Mesenteric fat pad (tissue), 1 donor: ENCODE data around the gene KIF1B. TPM values are rescaled to one million over a fixed set of nuclear protein-coding genes. Genes with fewer than 3 reads are reported as not detected.

Experiments used
- DNase-seq: peaks from one replicate; pipeline ENCODE4 v3.0.0-alpha.2; 2020; ENCODE audit warnings: low spot score
- total RNA-seq: library from RNA; stranded (reverse); fragmentation: NEBNext Ultra II Directional; extraction: Animal tissue kit (Norgen Biotek cat#: 25700); gene quantifications from one replicate; pipeline ENCODE4 v1.2.1, GENCODE V29; 2021
- donor health status: DM: yes; HTN: yes; CAD: no.

KIF1B gene
- total RNA-seq, 1 donor from 2014 or later: 59.3 TPM

DNA sequence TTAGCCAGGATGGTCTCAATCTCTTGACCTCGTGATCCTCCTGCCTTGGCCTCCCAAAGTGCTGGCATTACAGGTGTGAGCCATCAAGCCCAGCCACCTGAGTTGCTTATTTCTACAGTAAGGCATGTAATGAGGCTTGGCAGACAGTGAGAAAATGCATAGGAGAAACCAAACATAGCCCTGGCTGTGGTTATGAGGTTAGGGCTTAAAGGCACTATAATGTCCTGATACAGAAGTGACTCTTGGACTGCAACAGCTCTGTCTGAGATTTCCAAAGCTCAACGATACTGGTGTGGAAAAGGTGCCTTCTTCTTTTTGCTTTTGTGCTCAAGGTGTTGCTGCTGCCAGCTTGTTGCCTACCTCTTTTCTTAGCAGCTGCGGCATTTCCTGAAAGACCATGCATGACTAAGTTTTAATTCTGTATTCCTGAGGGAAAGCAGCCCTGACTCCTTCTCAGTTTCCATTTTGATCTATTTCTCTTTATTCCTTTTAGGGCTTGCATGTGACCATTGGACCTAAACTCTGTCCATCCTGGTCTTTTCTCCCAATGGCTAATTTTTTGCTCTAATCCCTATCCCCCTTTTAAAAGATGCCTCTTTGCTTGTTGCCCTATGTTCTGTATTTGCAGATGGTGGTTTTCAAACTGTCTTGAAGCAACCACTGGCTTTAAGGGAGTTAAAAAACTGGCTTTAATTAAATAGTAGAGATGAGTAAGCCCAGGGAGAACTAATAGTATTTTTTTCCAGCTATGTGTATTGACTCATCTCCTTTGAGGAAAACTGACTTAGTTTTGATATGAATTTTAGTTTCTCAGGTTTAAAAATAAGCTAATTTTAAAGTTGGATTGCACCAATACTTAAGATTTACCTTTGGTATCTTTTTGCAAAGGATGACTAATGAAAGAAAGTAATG, 70.3 kb downstream of the KIF1B start:
- DNase-seq: no peak

DNA sequence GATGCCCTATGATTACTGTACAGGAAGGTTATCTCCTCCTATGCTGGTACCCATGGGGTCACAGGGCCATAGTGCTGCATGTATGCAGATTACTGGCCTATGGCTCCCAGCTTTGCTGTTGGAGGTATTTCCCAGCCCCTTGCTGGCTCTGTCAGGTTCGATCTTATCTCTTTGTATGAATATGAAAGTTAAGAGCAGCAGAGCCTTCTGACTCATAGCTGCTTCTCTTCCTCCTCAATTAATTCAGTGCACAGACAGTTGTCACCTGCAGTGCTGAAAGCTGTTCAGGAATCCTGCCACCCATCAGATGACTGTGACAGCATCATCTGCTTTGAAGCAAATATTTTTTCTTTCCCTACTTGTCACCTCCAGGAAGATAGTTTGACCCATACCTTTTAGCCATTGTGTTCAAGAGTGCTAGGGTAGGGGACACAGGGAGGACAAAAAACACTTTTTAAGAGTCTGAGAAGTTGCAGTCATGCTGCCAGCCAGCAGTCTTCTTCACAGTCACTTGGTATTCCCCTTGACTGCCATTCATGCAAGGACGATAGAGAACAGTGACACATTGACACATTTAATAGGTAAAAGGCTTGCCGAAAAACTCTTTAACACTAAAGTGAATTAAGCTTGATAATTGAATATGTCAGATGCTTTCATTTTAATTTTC, 73.1 kb downstream of the KIF1B start:
- no peak for DNase-seq

DNA sequence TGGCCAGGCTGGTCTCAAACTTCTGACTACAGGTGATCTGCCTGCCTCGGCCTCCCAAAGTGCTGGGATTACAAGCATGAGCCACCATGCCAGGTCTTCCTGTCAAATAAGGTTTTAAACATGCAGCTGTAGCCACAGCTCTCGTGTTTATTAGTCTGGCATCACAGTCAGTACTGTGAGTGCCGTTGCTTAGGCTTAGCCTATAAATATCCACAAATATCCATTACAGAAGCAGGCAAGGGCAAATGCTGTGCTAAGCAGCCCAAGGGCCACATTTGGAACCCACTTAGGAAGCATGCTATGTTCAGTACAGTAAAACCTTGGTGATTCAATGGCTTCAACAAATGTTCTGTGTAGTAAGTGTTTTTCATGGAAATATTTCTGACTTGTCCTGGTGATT, 75.9 kb downstream of the KIF1B start:
- no peak for DNase-seq

- no peak for DNase-seq
Observed at GRCh38 chr1:10287023-10287645, 76.8 kb downstream of the KIF1B start.

GRCh38 chr1:10288029-10288615, 77.8 kb downstream of the KIF1B start:
- DNase-seq: no peak

DNA sequence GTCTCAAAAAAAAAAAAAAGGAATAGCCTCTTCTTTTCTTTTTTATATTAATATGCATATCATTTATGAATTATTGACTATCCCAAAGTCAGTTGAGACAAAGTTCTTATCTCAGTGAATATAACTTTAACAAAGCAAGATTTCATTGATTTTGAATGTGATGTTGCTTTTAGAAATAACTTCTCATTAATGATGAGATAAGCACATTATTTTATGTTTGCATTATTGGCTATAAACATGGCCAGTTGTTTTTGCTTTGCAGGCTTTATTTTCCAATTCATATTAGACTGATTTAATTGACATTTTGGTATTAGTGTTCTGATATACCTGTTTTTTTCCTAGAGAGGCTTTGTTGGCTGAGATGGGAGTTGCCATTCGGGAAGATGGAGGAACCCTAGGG, 81.3 kb downstream of the KIF1B start:
- DNase-seq: no peak

DNA sequence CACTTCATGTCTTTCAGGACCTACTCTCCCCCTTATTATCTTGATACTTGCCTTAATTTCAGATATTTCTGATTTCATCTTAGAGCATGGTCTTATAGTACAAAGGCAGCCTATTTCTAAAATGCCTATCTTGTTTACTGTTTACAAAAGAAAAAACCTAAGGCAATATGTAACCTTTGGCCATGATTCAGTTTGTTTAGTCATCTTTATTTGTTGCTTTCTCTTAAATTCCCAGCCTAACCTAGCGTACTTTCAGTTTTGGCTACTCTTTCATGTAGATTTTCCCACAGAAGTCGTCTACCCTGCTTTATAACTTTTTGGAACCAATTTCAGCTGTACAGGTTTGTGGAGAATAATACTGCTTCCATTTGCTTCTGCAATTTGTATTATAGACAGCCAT, 81.8 kb downstream of the KIF1B start:
- no peak for DNase-seq

DNA sequence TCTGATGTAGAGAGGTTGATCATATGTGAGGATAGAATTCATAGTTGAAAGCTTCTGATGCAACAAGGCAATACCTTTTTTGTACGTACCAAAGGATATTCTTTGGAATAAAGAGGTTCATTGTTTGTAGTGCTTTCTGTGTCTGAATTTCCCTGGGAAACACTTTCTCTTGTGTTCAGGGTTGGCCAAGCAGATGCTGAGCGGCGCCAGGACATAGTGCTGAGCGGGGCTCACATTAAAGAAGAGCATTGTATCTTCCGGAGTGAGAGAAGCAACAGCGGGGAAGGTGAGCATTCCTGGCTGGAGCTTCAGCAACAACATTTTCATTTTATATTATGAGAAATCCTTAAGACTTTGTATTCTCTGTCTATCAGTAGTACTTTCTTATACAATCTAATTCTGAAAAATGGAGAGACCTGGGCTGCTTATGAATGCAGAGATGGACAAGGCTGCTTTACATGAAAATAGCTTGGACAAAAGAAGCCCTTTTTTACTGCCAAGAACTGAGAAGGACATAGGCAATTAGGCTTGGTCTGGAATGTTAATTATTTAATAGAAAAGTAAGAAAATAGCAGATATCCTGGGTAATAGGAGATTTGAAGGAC, 85.2 kb downstream of the KIF1B start:
- DNase-seq: no peak

GRCh38 chr1:10299151-10299550, 88.8 kb downstream of the KIF1B start:
- DNase-seq: no peak

GRCh38 chr1:10302416-10302815, 92.0 kb downstream of the KIF1B start:
- DNase-seq: no peak

DNA sequence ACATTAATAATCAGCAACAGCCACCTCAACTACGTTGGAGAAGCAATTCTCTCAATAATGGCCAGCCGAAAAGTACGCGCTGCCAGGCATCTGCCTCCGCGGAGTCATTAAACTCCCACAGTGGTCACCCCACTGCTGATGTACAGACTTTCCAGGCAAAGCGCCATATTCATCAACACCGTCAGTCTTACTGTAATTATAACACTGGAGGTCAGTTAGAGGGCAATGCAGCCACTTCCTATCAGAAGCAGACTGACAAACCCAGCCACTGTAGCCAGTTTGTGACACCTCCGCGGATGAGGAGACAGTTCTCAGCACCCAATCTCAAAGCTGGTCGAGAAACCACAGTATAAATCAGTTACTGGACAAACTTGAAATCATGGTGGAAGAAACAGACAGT, 93.9 kb downstream of the KIF1B start:
- no peak for DNase-seq

GRCh38 chr1:10306435-10306834, 96.1 kb downstream of the KIF1B start:
- no peak for DNase-seq

DNA sequence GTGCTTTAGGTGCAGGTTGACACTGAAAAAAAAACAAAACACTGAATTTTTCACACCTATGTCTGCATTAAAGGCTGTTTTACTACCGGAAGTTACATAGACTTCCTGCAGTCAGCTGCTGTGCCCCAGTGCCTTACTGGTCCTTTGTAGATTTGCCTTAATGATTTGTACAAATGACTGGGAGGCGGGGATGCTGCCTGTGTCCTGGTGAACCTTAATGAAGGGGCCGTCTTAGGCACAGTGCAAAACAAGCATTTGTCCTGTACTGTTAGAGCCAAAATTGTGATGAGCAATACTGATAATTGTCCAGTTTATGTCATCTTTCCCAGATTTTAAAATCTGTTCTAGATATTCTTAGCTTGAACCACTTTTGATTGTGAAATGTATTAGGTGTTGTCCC, 97.6 kb downstream of the KIF1B start:
- DNase-seq: no peak

- DNase-seq: no peak
Observed at GRCh38 chr1:10309243-10310011, 99.1 kb downstream of the KIF1B start.

GRCh38 chr1:10316752-10317151, 106.4 kb downstream of the KIF1B start:
- DNase-seq: no peak

DNA sequence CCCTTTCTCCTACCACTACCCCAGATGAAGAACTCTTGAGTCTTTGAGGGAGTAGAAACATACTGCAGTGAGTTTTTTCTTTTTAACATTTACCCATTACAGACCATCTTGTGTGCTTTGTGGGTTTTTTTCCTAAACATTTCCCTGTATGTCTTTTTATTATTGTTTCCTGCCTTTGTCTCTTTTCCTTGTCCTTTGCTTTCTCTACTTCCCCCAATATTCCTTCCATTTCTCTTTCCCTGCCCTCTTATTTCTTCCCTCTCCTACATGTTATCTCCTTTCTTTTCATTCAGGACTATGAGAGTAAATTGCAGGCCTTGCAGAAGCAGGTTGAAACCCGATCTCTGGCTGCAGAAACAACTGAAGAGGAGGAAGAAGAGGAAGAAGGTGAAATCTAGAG, 109.4 kb downstream of the KIF1B start:
- no peak for DNase-seq

GRCh38 chr1:10320336-10320735, 110.0 kb downstream of the KIF1B start:
- no peak for DNase-seq

GRCh38 chr1:10322821-10323220, 112.5 kb downstream of the KIF1B start:
- no peak for DNase-seq

DNA sequence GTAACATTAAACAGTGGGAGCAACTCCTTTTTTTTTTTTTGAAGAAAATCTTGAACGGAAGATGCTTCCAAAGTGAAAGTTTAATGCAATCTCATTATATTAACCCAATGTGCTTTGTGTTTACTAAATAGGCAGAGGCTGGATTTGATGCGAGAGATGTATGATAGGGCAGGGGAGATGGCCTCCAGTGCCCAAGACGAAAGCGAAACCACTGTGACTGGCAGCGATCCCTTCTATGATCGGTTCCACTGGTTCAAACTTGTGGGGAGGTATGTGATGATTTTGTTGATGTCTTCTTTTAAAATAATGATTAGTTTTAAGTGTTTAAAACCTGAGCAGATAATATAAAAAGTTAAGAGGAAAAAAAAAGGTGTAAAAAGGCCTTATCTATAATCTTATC, 114.3 kb downstream of the KIF1B start:
- DNase-seq: no peak

DNA sequence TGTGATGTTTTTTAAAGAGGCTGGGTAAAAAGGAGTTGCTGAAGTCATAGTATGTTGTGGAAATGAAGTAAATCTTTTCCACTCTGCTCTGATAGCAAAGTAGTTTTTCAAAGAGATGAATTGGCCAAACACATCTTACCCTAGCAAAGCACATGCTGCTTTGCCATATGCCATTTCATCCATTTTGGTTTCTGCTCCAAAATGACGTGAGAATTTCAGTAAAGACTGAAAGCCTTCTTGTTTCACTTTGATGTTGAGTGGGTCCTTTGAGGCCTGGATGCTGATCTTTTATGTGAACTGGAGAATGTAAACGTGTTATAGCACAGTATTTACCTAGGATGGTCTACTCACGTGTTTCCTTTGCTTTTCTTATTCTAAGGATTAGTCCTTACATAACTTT, 115.2 kb downstream of the KIF1B start:
- DNase-seq: no peak

- DNase-seq: no peak
Observed at GRCh38 chr1:10326251-10326650, 115.9 kb downstream of the KIF1B start.
